GM15510 (cell line): ENCODE measurements around the gene ADAMTSL3.

Experiments used
- POLR2A ChIP-seq: IDR thresholded peaks from 3 replicates; pipeline ENCODE4 v1.6.1; 2011; ENCODE audit warnings: borderline replicate concordance; ENCODE audit not compliant: insufficient read length; ENCODE audit errors: extremely low read depth

Gene ADAMTSL3

DNA sequence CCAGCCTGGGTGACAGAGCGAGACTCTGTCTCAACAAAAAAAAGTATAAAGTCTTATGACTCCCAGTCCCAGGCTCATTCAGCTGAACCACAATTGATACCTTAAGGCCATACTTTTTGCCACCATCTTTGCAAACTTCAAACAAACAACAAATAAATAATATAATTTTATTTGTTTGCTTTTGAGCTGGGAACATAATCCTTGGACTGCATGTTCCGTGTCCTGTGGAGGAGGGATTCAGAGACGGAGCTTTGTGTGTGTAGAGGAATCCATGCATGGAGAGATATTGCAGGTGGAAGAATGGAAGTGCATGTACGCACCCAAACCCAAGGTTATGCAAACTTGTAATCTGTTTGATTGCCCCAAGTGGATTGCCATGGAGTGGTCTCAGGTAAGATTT, 238.6 kb downstream of the ADAMTSL3 start:
- TF ChIP-seq POLR2A: no peak

DNA sequence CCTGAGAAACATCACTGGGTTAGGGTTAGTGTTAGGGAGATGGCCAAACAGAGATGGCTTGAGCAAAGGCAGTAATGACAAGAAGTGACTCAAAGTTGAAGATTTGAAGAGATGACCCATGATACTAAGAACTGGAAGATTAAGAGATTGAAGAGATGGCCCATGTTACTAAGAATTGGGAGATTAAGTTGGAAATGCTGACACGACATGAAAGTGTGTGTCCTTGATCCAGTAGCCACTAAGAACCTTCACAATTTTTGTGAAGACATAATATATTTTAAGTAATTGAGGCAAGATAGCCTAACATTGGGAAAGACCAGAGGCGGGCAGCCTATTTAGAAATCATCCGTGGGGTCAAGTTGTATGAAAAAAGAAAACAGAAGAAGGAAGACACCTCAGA, 239.4 kb downstream of the ADAMTSL3 start:
- TF ChIP-seq POLR2A: no peak

DNA sequence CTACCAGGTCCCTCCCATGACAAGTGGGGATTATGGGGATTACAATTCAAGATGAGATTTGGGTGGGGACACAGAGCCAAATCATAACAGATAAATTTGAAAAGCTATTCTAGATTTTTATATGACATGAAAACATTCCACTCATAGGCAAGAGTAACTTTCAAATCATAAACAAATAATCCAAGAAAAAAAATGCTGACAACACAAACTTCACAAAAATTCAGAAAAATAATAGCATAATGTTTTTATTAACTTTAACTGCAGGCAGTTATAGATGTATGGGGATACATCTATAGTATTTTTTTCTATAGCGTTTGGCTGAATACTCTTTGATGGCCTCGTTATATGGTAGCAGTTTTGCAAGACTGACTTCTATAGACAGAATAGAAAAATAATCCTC, 243.1 kb downstream of the ADAMTSL3 start:
- no peak for TF ChIP-seq POLR2A

DNA sequence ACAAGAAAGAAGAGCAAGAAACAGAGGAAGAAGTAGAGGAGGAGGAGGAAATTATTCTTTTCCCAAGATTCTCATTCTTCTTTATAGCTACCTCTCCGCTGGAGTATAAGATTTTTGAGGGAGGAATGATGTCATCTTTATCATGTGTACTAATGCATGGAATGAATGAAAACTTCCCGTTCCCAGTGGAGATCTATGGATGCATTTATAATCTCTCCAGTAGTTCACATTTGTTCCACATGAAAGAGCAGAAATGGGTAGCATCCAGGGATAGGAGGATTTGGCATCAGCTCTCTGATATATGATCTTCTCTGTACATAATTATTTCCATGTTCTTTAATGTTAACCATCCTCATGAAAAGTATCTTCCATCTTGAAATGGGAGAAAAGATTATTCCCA, 244.4 kb downstream of the ADAMTSL3 start:
- TF ChIP-seq POLR2A: no peak

DNA sequence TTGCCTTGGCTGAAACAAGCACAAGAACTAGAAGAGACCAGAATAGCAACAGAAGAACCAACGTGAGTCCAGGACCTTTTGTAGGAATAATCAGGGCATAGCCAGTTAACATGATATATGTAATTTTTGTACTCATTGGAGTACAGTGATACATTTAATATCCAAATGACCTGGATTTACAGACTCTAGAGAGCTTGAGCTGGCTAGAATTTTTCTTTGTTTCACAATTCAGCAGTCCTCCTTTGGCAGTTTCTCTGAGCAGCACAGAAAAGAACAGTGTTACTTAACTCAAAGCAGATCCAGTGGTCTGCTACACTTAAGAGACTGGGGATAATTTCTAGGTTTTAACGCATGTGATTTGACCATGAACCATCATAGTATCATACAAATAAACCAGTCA, 245.7 kb downstream of the ADAMTSL3 start:
- TF ChIP-seq POLR2A: no peak

DNA sequence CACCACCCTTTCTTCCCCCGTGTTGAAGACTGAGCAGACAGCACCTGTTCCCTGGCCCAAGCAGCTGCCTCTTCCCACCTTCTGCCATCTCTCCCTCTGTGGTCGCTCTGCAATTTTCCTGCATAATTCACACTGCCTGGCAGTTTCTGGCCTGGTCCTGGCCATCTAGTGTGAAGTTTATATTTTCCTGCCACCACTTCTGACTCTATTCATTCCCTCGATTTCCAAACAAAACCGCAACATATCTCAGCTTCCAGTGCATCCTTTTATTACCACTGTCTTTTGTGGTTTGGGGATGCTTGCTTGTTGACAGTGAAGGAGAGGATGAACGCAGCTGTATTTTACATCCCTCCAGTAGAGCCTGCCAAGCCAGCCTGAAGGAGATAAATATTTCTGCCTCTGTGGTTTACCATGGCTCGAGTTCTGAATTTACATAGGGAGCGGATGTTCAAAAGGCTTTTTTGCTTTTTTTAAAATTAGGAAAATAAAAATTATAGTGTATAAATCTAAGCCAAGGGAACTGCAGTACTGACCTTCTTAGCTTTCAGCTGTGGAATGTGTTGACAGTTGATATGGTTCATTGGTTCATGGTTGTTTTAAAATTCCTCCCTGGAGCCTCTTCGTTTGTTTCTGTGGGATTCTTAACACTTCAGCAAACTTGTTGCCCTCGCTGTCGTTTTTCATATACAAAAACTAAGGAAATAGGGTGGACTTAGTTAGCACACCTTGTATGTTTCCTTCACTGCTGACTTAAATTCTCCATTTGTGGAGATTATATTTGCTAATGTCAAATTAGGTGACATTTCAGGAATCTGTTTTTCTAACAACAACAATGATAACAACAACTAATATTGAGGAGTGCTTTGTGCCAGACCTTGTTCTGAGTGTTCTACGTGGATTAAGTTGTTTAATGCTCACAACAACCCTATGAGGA, 250.5 kb downstream of the ADAMTSL3 start:
- no peak for TF ChIP-seq POLR2A

DNA sequence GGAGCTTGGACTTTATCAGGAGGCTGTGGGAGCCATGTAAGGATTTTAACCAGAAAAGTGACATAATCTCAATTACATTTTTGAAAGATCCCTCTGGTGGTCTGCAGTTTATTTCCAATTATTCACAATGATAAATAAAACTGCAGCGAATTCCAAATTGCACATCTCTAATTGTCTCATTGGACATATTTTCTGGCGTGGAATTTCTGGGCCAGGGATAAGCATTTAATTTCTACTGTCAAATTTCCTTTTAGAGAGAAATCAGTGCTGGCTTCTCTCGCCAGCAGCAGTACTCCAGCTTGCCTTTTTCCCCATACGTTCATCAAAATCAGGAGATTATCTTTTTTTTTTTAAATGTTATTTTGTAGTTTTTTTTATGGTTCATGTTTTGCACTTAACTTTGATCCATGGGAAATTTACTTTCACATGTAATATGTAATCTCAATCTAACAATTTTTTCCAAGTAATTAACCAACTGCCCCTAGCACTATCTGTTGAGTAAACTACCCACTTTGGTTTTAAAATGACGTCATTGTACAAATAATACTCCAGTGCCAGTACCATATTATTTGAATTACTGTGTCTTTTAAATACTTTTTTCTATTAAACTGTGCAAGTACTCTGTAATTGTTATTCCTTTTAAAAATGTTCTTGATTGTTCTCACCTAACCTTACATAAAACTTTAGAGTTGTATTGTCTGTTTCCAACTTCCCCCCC, 251.8 kb downstream of the ADAMTSL3 start:
- no peak for TF ChIP-seq POLR2A

DNA sequence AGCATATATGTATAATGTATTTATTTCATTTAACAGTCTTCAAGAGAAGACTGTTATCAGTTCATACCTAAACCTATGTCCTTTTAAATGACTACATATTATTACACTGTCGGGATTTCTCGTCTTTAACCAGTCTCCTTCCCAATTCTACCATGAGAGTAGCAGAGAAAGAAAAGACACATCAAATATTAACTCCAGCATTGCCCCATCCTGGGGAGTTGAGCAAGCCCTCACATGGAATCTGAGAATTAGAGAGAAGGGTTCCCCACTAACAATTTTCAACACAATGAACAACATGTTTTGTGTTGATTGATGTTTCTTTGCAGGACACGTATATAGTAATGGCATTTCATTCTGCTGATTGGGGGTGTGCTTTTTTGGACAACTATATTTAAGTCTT, 257.4 kb downstream of the ADAMTSL3 start:
- no peak for TF ChIP-seq POLR2A

DNA sequence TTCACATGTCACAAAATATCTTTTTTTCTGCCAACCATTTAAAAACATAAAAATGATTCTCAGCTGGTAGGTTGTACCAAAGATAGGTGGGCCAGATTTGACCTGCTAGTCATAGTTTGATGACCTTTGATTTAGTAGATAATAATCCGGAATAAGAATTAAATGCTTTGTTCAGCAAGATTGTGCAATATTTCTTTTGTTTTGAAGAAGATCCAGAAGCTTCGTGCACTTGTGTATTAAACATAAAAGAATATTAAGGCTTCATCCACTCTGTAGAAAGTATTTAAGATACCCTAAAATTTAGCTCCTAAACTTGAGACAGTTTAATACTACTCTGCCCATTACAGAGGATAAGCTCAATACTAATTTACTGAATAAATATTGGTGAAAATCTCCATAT, 258.4 kb downstream of the ADAMTSL3 start:
- no peak for TF ChIP-seq POLR2A

DNA sequence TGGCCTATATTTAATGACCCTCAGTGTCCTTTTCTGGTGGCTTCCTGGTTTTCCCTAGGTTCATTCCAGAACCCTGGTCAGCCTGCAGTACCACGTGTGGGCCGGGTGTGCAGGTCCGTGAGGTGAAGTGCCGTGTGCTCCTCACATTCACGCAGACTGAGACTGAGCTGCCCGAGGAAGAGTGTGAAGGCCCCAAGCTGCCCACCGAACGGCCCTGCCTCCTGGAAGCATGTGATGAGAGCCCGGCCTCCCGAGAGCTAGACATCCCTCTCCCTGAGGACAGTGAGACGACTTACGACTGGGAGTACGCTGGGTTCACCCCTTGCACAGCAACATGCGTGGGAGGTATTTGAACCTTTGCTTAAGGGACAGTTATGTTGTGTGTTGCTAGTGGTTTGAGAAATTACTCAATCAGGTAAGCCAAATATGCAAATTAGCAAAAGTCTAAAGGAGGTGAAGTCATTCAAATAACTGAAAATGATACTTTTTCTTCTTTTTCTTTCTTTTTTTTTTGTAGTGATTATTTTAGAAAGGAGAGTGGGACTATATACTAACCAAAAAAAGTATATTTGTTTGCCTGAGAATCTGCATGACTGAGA, 259.2 kb downstream of the ADAMTSL3 start:
- TF ChIP-seq POLR2A: no peak

DNA sequence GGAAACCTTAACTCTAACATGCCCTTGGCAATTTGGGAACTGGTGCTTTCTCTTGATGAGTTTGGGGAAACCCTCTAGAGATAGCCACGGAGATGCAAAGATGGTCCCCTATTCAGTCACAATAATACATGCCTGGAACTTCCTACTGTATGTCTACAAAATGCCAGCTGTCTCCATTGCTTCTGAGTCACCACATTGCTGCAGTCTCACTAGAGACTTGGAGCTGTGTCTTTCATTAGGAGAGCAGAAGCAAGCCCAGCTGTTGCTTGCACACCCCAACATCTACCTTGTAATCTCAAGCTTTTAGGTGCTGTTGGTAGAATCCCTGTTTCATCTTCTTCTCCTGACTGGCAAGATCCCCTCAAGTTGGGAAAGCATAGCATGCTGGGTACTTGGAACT, 261.0 kb downstream of the ADAMTSL3 start:
- no peak for TF ChIP-seq POLR2A

DNA sequence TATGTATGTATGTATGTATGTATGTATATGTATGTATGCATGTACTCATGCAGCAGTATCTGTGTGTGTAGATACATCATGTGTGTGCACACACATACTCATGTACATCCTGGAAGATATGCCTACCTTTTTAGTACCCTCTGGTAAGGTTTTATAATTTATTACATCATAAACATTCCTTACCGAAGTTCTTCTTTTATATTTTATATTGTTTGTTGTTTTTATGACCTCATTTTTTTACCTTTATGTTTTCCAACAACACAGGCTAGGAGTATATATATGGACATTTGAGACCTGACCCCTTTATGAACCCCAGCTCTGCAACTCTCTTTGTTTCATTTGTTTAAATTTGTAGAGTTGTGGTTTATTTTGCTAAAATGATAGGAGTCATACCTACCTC, 263.5 kb downstream of the ADAMTSL3 start:
- no peak for TF ChIP-seq POLR2A

DNA sequence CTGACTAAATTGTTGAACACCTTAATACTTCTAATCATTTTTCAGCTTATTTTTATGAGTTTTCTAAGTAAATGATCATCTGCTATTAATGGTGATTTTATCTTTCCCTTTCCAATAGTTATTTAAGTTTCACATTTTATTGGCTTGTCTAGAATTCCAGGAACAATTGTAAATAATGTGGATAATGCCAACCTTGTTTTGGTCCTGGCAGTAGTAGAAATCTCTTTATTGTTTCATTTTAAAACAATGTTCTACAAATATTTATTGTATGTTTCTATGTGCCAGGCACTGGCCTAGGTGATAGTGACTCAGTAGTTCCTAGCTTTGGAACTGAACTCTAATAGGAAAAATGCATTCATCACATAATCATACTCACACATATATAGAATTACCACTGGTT, 264.1 kb downstream of the ADAMTSL3 start:
- TF ChIP-seq POLR2A: no peak

DNA sequence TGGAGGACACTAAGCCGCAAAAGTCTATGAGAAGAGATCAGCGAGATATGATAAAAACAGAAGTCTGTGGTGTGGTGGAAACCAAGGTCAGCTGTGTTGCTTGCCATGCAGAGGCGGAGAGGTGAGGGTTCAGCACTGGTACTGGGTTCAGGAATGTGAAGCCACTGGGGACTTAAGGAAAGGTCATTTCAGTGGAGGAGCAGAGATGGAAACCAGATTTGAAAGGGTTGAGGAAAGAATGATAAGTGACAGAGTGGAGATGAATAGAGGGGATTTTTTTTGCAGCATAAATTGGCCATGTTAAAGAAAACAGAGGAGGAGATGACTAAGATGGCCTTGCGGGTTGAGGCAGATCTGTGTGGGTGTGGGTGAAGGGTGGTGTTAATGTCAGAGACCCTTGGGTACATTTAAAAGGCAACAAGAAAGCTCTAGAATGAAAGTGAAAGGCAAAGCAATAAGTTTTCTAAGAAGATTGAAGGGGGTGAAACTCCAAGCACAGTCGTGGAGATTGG, 265.5 kb downstream of the ADAMTSL3 start:
- no peak for TF ChIP-seq POLR2A

DNA sequence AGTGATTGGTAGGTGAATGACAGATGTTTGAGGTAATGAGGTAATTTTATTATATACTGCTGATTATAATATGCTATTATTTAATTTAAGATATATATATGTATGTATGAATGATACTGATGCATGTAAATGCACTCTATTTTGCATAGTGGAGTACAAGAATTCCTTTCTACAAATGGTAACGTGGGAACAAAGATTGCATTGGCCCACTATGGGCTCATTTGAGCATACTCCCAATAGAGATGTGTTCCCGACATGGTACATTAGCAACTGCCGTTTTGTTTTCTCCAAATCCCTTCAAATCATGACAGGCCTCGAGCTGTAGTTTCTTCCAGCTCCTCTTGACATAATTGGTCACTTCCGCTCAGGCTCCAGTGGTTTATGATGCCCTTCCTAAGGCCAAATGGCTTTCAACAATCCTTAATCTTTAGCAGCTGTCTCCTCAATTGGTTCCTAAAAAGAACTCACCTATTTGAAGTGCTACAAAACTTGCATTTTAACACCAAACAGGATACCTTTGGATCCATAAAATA, 266.1 kb downstream of the ADAMTSL3 start:
- no peak for TF ChIP-seq POLR2A
